Mucosa of stomach (tissue), 1 donor: Measurements from ENCODE around the gene C2.
"Not testable (repeated sequence)": the region's sequence is repeated elsewhere in the genome, so short reads cannot be mapped to it uniquely, and the experiment has no call there.

ENCODE experiments used
- H3K27me3 ChIP-seq: one replicate; pipeline ENCODE4 v1.7.0; 2013; ENCODE audit warnings: mild to moderate bottlenecking, low read length; ENCODE audit not compliant: control insufficient read depth, insufficient read depth
- H3K36me3 ChIP-seq: one replicate; pipeline ENCODE4 v1.7.0; 2013; ENCODE audit warnings: low read length; ENCODE audit not compliant: control insufficient read depth, insufficient read depth
- H3K4me1 ChIP-seq: one replicate; pipeline ENCODE4 v1.7.0; 2013; ENCODE audit warnings: mild to moderate bottlenecking, low read length; ENCODE audit not compliant: control insufficient read depth, insufficient read depth
- H3K4me3 ChIP-seq: one replicate; pipeline ENCODE4 v1.7.0; 2013; ENCODE audit warnings: low read length
- H3K9ac ChIP-seq: one replicate; pipeline ENCODE4 v1.7.0; 2013; ENCODE audit warnings: mild to moderate bottlenecking, low read length, moderate library complexity
- H3K9me3 ChIP-seq: one replicate; pipeline ENCODE4 v1.7.0; 2013; ENCODE audit warnings: mild to moderate bottlenecking, low read length, moderate library complexity; ENCODE audit not compliant: control insufficient read depth
- donor health status: Pancreatic carcinoma.

The C2 gene

GRCh38 chr6:31900917-31901414 lies 26.6 kb upstream of the C2 start:
- Histone ChIP-seq H3K27me3 (no peaks in the 10 kb centered on the region), H3K9ac (peak overlapping the region; percentile 78), H3K9me3 (no peaks in the 10 kb centered on the region), H3K4me3 (no peak overlapping the region), H3K36me3 (no peaks in the 10 kb centered on the region), H3K4me1 (peaks cover 13% of the 10 kb centered on the region)

- Histone ChIP-seq H3K4me1 (peaks cover 11% of the 10 kb centered on the region), H3K36me3 (no peaks in the 10 kb centered on the region), H3K9ac (peak overlapping the region; percentile 78), H3K27me3 (no peaks in the 10 kb centered on the region), H3K9me3 (no peaks in the 10 kb centered on the region), H3K4me3 (no peak overlapping the region)
These were observed 26.0 kb upstream of the C2 start for GRCh38 chr6:31901415-31901952.

- Histone ChIP-seq H3K36me3 (no peaks in the 10 kb centered on the region), H3K27me3 (no peaks in the 10 kb centered on the region), H3K9ac (peak within 1 kb of the TSS; percentile 78), H3K9me3 (no peaks in the 10 kb centered on the region), H3K4me3 (peak within 1 kb of the TSS; percentile 11), H3K4me1 (peaks cover 6% of the 10 kb centered on the region)
These were observed 25.4 kb upstream of the C2 start, which contains the start of gene ZBTB12 for GRCh38 chr6:31901953-31902643. TSS of gene ZBTB12 (minus strand) at chr6:31902086. CDS start at chr6:31901305, 781 bp downstream.

- no peaks in the 10 kb centered on the region for H3K27me3 ChIP-seq
- peaks cover 10% of the 10 kb centered on the region for H3K4me1 ChIP-seq
- H3K9me3 ChIP-seq = no peaks in the 10 kb centered on the region
- no peak overlapping the region for H3K9ac ChIP-seq
- no peak overlapping the region for H3K4me3 ChIP-seq
- no peaks in the 10 kb centered on the region for H3K36me3 ChIP-seq
These were observed 23.6 kb upstream of the C2 start for GRCh38 chr6:31903957-31904356.

- H3K4me1 ChIP-seq = peaks cover 10% of the 10 kb centered on the region
- H3K36me3 ChIP-seq = no peaks in the 10 kb centered on the region
- H3K9ac ChIP-seq = no peak overlapping the region
- H3K27me3 ChIP-seq = no peaks in the 10 kb centered on the region
- no peaks in the 10 kb centered on the region for H3K9me3 ChIP-seq
- H3K4me3 ChIP-seq = no peak overlapping the region
These were observed 22.5 kb upstream of the C2 start for GRCh38 chr6:31905041-31905440.

GRCh38 chr6:31906122-31906521 lies 21.4 kb upstream of the C2 start:
- no peak overlapping the region for H3K9ac ChIP-seq
- H3K4me1 ChIP-seq = peaks cover 7% of the 10 kb centered on the region
- no peaks in the 10 kb centered on the region for H3K27me3 ChIP-seq
- H3K4me3 ChIP-seq = no peak overlapping the region
- H3K36me3 ChIP-seq = no peaks in the 10 kb centered on the region
- H3K9me3 ChIP-seq = no peaks in the 10 kb centered on the region

- not testable (repeated sequence) for H3K4me3 ChIP-seq, H3K9ac ChIP-seq, H3K27me3 ChIP-seq
These were observed 20.8 kb upstream of the C2 start for GRCh38 chr6:31906727-31907126.

GRCh38 chr6:31907158-31907813 lies 20.2 kb upstream of the C2 start:
- H3K9ac ChIP-seq = no peak overlapping the region
- no peaks in the 10 kb centered on the region for H3K36me3 ChIP-seq
- H3K4me3 ChIP-seq = no peak overlapping the region
- H3K4me1 ChIP-seq = peaks cover 4% of the 10 kb centered on the region
- no peaks in the 10 kb centered on the region for H3K9me3 ChIP-seq
- no peaks in the 10 kb centered on the region for H3K27me3 ChIP-seq

More at GRCh38 chr6:31906727-31907126, 20.8 kb upstream of the C2 start:
- H3K4me1 ChIP-seq, H3K36me3 ChIP-seq, H3K9me3 ChIP-seq: not testable (repeated sequence)

GRCh38 chr6:31908255-31908654 lies 19.3 kb upstream of the C2 start:
- H3K9me3 ChIP-seq = not testable (repeated sequence)

GRCh38 chr6:31908791-31909190 lies 18.7 kb upstream of the C2 start:
- Histone ChIP-seq H3K9me3 (no peaks in the 10 kb centered on the region), H3K36me3 (no peaks in the 10 kb centered on the region), H3K4me3 (no peak overlapping the region)

More at GRCh38 chr6:31908255-31908654, 19.3 kb upstream of the C2 start:
- H3K36me3 ChIP-seq, H3K4me3 ChIP-seq, H3K4me1 ChIP-seq, H3K9ac ChIP-seq, H3K27me3 ChIP-seq: not testable (repeated sequence)

GRCh38 chr6:31909298-31909697 lies 18.2 kb upstream of the C2 start:
- not testable (repeated sequence) for H3K4me1 ChIP-seq, H3K9ac ChIP-seq, H3K27me3 ChIP-seq, H3K9me3 ChIP-seq, H3K4me3 ChIP-seq, H3K36me3 ChIP-seq

More at GRCh38 chr6:31908791-31909190, 18.7 kb upstream of the C2 start:
- H3K9ac ChIP-seq = no peak overlapping the region
- no peaks in the 10 kb centered on the region for H3K27me3 ChIP-seq
- peaks cover 4% of the 10 kb centered on the region for H3K4me1 ChIP-seq

- H3K27me3 ChIP-seq = no peaks in the 10 kb centered on the region
- no peak overlapping the region for H3K4me3 ChIP-seq
- H3K9me3 ChIP-seq = no peaks in the 10 kb centered on the region
- no peak overlapping the region for H3K9ac ChIP-seq
- H3K4me1 ChIP-seq = peaks cover 4% of the 10 kb centered on the region
- no peaks in the 10 kb centered on the region for H3K36me3 ChIP-seq
These were observed 15.5 kb upstream of the C2 start for GRCh38 chr6:31911826-31912585.
